Measurements from ENCODE around the gene SYNGR2. TPM values are rescaled to one million over a fixed set of nuclear protein-coding genes. Genes with fewer than 3 reads are reported as not detected.

SYNGR2 gene
- total and polyA plus RNA-seq, 2 of the 8 experiments (the other 6 are each of a cell fraction or from before 2014, with no cell fraction given): 50.0 to 139 TPM

DNA sequence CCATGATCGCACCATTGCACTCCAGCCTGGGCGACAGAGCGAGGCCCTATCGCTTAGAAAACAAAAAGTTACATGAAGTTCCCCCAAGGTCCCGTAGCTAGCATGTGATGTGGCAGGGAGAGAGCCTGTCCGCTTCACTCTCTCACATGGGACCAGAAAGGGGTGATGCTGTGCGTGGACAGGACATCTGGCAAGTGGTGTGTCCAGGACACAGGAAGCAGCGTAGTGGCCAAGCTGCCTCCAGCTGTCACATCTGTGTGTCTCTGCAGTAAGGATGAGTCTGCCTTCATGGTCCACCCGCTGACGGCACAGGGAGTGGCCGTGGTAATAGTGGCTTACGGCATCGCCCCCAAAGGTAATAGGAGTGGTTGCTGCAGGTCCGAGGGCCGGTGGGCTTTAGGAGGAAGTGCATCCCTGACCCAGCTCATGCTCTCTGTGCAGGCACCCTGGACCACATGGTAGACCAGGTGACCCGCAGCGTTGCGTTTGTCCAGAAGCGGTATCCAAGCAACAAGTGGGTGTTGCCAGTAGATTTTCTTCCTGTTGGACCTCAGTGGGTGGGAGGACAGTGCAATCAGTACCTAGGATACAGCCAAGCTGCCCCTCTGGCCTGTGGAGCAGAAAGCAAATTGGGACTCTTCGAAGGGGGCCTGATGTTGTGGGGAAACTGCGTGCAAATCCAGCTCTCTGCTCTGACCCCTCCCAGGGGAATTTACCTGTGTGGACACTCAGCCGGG, 36.2 kb downstream of the SYNGR2 start (continued):
- TF ChIP-seq, protein P1, sequence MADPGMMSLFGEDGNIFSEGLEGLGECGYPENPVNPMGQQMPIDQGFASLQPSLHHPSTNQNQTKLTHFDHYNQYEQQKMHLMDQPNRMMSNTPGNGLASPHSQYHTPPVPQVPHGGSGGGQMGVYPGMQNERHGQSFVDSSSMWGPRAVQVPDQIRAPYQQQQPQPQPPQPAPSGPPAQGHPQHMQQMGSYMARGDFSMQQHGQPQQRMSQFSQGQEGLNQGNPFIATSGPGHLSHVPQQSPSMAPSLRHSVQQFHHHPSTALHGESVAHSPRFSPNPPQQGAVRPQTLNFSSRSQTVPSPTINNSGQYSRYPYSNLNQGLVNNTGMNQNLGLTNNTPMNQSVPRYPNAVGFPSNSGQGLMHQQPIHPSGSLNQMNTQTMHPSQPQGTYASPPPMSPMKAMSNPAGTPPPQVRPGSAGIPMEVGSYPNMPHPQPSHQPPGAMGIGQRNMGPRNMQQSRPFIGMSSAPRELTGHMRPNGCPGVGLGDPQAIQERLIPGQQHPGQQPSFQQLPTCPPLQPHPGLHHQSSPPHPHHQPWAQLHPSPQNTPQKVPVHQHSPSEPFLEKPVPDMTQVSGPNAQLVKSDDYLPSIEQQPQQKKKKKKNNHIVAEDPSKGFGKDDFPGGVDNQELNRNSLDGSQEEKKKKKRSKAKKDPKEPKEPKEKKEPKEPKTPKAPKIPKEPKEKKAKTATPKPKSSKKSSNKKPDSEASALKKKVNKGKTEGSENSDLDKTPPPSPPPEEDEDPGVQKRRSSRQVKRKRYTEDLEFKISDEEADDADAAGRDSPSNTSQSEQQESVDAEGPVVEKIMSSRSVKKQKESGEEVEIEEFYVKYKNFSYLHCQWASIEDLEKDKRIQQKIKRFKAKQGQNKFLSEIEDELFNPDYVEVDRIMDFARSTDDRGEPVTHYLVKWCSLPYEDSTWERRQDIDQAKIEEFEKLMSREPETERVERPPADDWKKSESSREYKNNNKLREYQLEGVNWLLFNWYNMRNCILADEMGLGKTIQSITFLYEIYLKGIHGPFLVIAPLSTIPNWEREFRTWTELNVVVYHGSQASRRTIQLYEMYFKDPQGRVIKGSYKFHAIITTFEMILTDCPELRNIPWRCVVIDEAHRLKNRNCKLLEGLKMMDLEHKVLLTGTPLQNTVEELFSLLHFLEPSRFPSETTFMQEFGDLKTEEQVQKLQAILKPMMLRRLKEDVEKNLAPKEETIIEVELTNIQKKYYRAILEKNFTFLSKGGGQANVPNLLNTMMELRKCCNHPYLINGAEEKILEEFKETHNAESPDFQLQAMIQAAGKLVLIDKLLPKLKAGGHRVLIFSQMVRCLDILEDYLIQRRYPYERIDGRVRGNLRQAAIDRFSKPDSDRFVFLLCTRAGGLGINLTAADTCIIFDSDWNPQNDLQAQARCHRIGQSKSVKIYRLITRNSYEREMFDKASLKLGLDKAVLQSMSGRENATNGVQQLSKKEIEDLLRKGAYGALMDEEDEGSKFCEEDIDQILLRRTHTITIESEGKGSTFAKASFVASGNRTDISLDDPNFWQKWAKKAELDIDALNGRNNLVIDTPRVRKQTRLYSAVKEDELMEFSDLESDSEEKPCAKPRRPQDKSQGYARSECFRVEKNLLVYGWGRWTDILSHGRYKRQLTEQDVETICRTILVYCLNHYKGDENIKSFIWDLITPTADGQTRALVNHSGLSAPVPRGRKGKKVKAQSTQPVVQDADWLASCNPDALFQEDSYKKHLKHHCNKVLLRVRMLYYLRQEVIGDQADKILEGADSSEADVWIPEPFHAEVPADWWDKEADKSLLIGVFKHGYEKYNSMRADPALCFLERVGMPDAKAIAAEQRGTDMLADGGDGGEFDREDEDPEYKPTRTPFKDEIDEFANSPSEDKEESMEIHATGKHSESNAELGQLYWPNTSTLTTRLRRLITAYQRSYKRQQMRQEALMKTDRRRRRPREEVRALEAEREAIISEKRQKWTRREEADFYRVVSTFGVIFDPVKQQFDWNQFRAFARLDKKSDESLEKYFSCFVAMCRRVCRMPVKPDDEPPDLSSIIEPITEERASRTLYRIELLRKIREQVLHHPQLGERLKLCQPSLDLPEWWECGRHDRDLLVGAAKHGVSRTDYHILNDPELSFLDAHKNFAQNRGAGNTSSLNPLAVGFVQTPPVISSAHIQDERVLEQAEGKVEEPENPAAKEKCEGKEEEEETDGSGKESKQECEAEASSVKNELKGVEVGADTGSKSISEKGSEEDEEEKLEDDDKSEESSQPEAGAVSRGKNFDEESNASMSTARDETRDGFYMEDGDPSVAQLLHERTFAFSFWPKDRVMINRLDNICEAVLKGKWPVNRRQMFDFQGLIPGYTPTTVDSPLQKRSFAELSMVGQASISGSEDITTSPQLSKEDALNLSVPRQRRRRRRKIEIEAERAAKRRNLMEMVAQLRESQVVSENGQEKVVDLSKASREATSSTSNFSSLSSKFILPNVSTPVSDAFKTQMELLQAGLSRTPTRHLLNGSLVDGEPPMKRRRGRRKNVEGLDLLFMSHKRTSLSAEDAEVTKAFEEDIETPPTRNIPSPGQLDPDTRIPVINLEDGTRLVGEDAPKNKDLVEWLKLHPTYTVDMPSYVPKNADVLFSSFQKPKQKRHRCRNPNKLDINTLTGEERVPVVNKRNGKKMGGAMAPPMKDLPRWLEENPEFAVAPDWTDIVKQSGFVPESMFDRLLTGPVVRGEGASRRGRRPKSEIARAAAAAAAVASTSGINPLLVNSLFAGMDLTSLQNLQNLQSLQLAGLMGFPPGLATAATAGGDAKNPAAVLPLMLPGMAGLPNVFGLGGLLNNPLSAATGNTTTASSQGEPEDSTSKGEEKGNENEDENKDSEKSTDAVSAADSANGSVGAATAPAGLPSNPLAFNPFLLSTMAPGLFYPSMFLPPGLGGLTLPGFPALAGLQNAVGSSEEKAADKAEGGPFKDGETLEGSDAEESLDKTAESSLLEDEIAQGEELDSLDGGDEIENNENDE (IDR thresholded peaks at IDR 0.05; ENCODE audit: insufficient replicate concordance, low read length): no peak
- TF ChIP-seq HDAC2 (IDR thresholded peaks at IDR 0.05; ENCODE audit: borderline replicate concordance in 1 of 2, low read depth in 2 of 2, low read length in 2 of 2) (no peak), SUZ12 (IDR thresholded peaks at IDR 0.05; ENCODE audit: low read length) (no peak), TAF1 (IDR thresholded peaks at IDR 0.05; ENCODE audit: low read depth, low read length) (no peak)

Measured in H1 (cell line).